SH-SY5Y (cell line): ENCODE results near the gene FMO2.

Experiments used
- GATA2 ChIP-seq: IDR thresholded peaks from 2 replicates; pipeline ENCODE4 v1.6.1; 2011; ENCODE audit warnings: mild to moderate bottlenecking, low read depth, low read length
- GATA3 ChIP-seq: IDR thresholded peaks from 2 replicates; pipeline ENCODE4 v1.6.1; 2011; ENCODE audit warnings: low read depth, mild to moderate bottlenecking, low read length, moderate library complexity

DNA sequence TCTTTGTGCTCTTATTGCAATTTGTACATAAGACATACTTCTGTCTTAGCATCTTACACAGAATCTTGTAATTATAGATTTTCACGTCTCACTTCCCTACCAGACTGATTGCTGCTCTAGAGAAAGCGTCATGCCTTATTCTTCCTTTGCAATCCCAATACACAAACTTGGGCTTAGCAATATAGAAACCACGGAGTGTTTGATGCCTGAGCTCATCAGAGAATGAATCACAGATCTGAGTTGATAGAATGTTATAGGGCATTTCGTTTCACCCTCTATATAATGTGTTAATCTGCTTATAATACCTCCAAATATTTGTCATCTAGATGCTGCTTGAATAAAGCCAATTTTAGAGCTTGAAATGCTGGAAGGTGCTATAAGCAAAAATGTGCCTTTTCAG is 69.8 kb downstream of the FMO2 start:
- TF ChIP-seq GATA2 (no peak), GATA3 (no peak)
